DMS79 treated with DMSO at 0.1 percent for 48 hours (cell line): Measurements from ENCODE around the gene TBX4.
"Not testable (repeated sequence)": the region's sequence is repeated elsewhere in the genome, so short reads cannot be mapped to it uniquely, and the experiment has no call there.

Experiments used
- DNase-seq: peaks from one replicate; lab custom pipeline; 2025; lab: John Stamatoyannopoulos, UW

The TBX4 gene

GRCh38 chr17:61484174-61484573 is 32.0 kb downstream of the TBX4 start:
- DNase-seq, result no peak

- DNase-seq, result no peak
These were observed 33.0 kb downstream of the TBX4 start for GRCh38 chr17:61485067-61485775.

GRCh38 chr17:61486135-61487120 is 34.2 kb downstream of the TBX4 start:
- DNase-seq, result peak; percentile 51

- no peak for DNase-seq
These were observed 35.2 kb downstream of the TBX4 start for GRCh38 chr17:61487161-61487988.

GRCh38 chr17:61487989-61488595 is 35.9 kb downstream of the TBX4 start:
- DNase-seq, result no peak

GRCh38 chr17:61488878-61489718 is 36.9 kb downstream of the TBX4 start:
- no peak for DNase-seq

- no peak for DNase-seq
These were observed 37.7 kb downstream of the TBX4 start for GRCh38 chr17:61489719-61490490.

- no peak for DNase-seq
These were observed 38.3 kb downstream of the TBX4 start for GRCh38 chr17:61490540-61490975.

GRCh38 chr17:61491981-61492380 is 39.8 kb downstream of the TBX4 start:
- DNase-seq, result no peak

- no peak for DNase-seq
These were observed 40.7 kb downstream of the TBX4 start for GRCh38 chr17:61492759-61493526.

GRCh38 chr17:61493830-61494324 is 41.7 kb downstream of the TBX4 start:
- not testable (repeated sequence) for DNase-seq

- DNase-seq, result no peak
These were observed 42.3 kb downstream of the TBX4 start for GRCh38 chr17:61494325-61495160.

GRCh38 chr17:61495161-61495857 is 43.1 kb downstream of the TBX4 start:
- DNase-seq, result no peak

- DNase-seq, result no peak
These were observed 44.1 kb downstream of the TBX4 start for GRCh38 chr17:61496174-61496956.

- DNase-seq, result no peak
These were observed 44.9 kb downstream of the TBX4 start for GRCh38 chr17:61496957-61497653.
